ENCODE results near the gene VAV2.
A peak's percentile ranks its signal among the peaks of the same experiment; 100 is the strongest.

VAV2 gene

DNA sequence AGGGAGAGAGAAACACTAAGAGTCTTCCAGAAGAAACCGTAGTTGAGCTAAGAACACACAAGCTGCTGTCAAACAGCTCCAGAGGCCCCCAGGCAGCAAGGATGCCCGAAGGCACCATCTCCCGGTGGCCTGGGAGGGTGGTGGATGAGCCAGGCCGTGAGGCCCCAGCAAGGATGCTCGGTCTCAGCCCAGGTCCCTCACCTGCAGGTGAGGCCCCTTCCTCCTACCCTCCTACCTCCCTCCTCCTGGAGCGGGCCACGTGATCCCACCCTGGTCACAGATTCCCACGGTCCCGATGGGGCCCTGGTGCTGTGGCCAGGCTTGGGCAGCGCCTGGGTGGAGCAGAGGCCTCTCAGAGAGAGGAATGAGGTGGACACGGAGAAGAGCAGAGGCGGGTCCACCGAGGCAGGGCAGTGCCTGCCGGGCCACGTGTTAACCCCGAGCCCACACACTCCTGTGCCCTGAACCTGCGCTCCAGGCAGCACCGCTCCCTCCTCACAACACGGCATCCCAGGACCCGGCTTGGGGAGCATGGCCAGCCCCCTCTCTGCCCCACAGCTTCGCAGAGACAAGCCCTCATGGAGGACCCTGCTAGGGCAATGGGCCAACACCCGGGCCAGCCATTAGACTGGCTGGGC lies 158.6 kb downstream of the VAV2 start:
- no peak for DNase-seq

DNA sequence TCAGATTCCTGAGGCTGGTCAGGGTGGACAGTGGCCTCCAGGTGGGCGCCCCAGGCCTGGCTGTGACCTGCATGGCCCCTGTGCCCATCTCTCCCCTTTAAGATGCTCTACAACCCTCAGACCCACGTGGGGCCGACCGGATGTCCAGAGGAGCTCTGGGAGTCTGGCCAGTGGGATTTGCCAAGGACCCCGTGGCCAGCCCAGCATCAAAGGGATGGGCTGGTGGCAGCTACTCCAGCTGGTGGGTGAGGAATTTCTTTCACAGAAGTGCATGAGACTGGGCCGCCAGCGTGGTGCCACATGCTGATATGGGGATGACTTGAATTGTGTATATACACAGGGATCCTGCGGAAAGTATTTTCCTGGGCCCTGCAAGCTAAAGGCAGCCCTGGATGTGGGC lies 159.2 kb downstream of the VAV2 start:
- DNase-seq: no peak

GRCh38 chr9:133830711-133831110 lies 161.4 kb downstream of the VAV2 start:
- no peak for DNase-seq

DNA sequence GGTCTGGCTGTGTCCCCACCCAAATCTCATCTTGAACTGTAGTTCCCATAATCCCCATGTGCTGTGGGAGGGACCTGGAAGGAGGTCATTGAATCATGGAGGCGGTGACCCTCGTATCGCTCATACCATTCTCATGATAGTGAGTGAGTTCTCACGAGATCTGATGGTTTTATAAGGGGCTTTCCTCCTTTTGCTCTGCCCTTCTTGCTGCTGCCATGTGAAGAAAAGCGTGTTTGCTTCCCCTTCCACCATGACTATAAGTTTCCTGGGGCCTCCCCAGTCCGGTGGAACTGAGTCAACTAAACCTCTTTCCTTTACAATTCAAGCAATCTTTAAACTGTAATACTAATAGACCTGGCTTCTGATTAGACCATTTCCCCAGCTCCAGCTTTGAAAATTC lies 161.8 kb downstream of the VAV2 start:
- peak; percentile 69 to 85 (median 73) for DNase-seq

- DNase-seq: no peak
Observed at GRCh38 chr9:133828338-133828997, 163.7 kb downstream of the VAV2 start.

DNA sequence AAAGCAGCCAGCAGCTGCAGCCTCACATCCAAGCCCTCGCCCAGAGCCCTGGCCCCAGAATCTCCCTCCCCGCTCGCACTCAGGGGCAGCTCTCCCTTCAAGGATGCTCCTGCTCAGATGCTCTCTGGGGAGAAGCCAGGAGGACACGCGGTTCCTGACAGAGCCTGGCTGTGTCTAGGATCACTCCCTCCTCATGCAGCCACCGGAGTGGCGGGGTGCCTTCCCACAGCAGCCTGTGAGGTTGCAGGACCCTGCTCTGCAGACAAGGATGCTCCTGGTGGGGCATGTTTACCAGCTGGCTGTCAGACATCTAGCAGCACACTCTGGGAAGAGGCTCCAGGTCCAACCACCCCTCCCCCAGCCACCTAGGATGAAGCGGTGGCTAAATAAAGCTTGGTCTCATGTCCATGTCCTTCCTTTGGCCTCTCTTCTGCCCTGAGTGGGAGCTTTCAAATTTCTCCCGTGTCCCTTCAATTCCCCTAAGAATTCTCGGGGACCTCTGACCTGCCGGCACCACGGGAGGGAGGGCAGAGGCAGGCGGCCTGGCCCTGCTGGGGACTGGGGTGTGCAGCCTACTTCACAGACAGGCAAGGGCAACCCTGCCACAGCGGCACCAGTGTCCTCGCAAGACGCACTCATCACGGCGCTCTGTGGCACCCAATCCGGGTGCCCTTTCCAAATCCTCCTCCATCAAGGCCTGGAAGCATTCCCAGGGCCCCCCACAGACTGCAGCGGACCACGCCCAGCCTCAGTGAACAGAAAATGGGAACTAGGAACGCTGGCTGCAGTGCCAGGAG lies 165.6 kb downstream of the VAV2 start:
- DNase-seq: no peak

DNA sequence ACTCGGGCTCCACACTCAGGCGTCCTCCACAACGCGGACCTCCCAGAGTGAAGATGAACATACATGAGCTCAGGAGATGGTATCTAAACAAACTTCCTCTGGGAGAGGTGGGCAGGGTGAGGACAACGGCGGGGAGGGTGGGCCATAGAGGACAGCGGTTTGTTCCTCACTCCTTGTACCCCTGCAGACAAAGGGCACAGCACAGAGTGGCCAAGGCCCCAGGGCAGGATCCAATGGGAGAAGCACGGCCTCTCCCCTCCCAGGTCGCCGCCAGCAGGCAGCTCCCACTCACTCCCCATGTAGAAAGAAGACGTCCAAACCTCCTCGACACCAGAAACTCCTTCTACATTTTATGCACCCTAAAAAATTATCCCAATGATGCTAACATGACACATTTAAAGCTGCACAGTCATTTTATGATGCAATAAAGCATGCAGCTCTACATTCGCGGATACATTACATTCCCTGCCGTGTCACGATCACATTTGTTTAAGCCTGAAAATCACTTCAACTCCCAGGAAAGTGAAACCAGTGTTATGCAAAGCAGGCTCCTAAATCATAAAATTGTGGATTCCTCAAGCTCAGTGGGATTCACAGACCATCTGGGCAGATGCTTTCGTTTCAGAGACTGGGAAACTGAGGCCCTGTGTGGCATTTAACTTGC lies 166.4 kb downstream of the VAV2 start:
- peak; percentile 52 to 80 (median 65) for DNase-seq

DNA sequence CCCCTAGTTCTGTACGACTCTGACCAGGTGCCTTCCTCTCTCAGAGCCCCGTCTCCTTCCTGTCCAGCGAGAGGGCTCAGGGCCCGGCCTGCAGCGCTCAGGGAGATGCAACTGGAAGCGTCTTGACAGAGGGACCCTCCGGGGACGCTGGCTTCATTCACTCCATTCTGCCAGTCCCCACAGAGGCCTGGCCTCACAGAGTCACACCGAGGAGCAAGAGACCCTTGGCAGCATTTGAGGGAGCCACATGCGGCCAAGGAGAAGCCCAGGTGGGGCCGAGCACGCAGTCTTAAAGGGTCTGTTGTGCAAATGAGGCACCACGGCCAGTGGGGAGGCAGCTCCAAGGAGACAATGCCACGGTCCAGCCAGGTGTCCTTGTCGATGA lies 167.3 kb downstream of the VAV2 start:
- no peak for DNase-seq

GRCh38 chr9:133824106-133824801 lies 167.9 kb downstream of the VAV2 start:
- DNase-seq: no peak

GRCh38 chr9:133823189-133824105 lies 168.7 kb downstream of the VAV2 start:
- DNase-seq: peak; percentile 66 to 85 (median 76)

GRCh38 chr9:133822430-133823065 lies 169.6 kb downstream of the VAV2 start:
- peak; percentile 36 to 52 (median 47) for DNase-seq

- DNase-seq: no peak
Observed at GRCh38 chr9:133821601-133822429, 170.3 kb downstream of the VAV2 start.

DNA sequence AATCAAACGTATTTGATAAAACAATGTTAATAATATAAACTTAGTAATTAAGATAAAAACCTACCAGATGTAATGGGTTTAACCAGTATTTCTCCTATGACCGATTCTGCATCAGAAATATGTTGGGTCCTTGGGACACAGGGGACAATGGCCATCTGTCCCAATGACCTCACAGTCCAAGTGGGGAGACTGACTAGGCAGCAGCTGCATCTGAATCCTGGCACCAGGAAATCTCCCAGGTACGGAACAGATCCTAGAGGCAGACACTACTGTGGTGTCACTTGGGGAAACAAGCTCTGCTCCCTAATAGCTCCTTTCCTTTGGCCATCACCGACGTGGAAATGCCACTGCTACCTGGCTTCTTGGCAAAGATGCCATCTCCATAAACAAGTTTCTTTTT lies 172.2 kb downstream of the VAV2 start:
- DNase-seq: no peak

DNA sequence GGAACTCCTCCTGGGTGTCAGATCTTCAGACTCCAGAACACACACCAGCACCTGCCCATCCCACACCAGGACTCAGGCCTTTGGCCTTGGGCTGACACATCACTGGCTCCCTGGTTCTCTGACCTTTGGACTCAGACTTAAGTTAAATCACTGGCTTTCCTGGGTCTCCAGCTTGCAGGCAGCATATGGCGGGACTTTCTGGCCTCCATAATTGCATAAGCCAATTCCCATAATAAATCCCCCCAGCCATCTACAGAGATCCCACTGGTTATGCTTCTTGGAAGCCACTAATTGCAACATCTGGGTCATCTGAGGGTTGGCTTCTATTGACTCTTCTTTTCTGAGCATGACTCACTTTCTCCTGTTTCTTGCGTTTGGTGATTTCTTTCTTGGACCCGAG lies 173.7 kb downstream of the VAV2 start:
- DNase-seq: peak; percentile 20 to 49 (median 22)

DNA sequence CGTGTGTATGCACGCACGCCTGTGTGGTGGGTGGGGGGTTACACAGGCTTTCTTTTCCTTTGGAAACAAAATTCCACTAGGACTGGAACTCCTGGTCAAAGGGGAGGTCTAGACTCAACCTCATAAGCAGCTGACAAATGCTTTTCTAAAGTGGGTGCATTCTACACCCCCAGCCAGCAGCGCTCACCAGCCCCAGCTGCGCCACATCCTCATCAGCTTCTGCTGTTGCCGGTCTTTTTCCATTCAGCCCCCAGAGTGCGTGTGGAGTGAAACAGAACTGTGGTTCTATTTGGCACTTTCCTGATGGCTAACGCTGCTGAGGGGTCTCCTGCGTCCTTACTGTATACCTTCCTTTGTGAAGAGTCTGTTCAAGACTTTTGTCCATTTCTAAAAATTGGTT lies 176.3 kb downstream of the VAV2 start:
- DNase-seq: no peak

DNA sequence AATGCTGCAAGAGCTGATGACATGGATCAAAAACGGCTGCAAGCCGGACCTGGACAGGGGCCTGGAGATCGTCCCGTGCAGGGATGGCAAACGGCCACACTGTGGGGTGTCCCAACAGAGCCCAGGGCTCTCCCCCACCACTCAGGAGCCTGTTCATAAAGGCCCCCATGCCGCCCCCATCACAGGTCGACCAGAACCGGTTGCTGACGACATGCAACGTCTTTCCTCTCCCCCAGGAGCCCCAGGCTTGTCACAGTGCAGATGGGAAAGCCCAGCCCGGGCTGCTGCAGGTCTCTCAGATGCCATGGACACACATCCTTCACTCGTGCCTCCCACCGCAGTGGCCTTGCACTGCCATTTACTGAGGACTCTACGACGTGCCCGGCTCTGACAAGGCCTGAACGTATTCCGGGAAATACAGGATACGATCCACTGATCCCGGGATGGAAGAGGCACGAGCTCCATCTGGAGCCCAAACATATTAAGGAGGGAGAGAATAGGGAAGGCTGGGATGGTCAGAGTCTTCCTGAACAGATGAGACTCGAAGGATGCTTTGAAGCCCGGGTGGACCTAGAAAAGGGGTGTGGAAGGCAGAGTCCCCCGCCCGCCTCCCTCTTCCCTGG lies 177.4 kb downstream of the VAV2 start:
- DNase-seq: no peak

DNA sequence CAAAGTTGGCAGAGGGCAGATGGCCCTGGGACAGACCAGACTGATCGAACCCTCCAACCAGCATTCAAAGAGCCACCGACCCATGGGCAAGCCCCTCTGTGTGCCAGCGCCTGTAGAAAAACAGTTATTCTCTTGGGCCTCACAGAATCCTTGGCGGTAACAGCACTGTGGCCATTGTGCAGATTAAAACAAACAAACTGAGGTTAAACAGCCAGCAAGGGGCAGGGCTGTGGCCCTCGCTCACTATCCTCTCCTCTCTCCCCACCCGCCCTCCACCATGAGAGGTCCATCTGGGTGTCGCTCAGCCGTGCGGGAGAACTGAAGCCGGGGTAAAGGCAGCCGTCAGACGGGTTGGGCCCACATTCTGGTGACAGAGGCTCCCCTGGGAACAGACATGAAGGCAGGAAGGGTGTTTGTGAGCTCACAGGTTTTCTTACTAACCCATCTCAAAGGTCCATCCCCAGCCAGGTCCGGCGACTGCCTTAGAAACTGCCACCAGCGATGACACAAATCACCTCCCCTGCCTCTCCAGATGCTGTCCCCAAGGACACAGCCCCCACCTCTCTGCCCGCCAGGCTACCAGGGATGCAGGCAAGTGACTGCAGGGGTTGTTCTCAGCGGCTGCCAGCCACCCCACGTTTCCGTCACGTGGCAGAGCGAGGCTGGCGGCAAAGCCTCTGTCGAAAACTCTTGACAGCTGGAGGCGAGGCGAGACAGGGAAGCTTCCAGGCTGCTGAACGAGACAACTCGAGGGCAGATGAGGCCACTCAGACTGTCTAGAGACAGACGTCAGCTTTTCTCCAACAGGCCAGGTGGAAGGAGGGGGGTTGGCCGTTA lies 178.2 kb downstream of the VAV2 start:
- no peak for DNase-seq

GRCh38 chr9:133812941-133813748 lies 179.0 kb downstream of the VAV2 start:
- DNase-seq: no peak
